Gastrocnemius medialis (tissue), 4 donors: ENCODE measurements around the gene CFAP206.

Experiments
- POLR2A ChIP-seq, 2 donors: fragments of 450-650 bp; IDR thresholded peaks; one replicate each; pipeline ENCODE4 v1.6.1; 2017; ENCODE audit warnings: antibody characterized with exemption in 2 of 2, mild to moderate bottlenecking in 2 of 2, moderate library complexity in 2 of 2
- TF ChIP-seq, protein P1 (sequence below), 5 experiments: fragments of 450-650 bp in 3 of 5; fragments of 200-600 bp in 2 of 5; sonication (generic) in 2 of 5; IDR thresholded peaks in 4 of 5; conservative IDR thresholded peaks in 1 of 5; 1 replicate in 4 of 5; 2 replicates in 1 of 5; pipeline ENCODE4 v1.5.1; 2016 to 2019; ENCODE audit warnings: antibody characterized with exemption in 5 of 5, mild to moderate bottlenecking in 3 of 5, moderate library complexity in 3 of 5

DNA sequence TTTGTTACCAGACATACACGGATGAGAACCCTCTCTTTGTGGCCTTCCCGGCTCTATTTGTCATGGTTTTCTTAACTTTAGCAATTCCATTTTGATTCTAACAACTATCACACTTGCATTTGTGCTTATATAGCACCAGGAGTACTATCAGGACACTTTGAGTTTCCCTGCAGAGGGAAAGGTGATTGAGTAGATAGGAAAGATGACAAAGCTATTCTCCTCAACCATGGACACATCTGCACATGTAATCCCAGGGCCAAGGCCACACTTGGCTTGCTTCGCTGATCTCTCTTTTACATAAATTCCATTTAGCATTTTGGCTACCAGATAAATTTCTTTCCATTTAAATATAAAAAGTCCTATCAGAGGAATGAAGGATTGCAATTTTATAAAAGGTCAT is 23.3 kb upstream of the CFAP206 start:
- TF ChIP-seq, protein P1, sequence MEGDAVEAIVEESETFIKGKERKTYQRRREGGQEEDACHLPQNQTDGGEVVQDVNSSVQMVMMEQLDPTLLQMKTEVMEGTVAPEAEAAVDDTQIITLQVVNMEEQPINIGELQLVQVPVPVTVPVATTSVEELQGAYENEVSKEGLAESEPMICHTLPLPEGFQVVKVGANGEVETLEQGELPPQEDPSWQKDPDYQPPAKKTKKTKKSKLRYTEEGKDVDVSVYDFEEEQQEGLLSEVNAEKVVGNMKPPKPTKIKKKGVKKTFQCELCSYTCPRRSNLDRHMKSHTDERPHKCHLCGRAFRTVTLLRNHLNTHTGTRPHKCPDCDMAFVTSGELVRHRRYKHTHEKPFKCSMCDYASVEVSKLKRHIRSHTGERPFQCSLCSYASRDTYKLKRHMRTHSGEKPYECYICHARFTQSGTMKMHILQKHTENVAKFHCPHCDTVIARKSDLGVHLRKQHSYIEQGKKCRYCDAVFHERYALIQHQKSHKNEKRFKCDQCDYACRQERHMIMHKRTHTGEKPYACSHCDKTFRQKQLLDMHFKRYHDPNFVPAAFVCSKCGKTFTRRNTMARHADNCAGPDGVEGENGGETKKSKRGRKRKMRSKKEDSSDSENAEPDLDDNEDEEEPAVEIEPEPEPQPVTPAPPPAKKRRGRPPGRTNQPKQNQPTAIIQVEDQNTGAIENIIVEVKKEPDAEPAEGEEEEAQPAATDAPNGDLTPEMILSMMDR (IDR thresholded peaks at IDR 0.05 in 4 of 5, conservative IDR thresholded peaks at IDR 0.05 in 1 of 5): no peak
- TF ChIP-seq POLR2A (IDR thresholded peaks at IDR 0.05): no peak
